GOT3 (cell line): ENCODE results near the gene RILPL2.
"Not testable (repeated sequence)": the region's sequence is repeated elsewhere in the genome, so short reads cannot be mapped to it uniquely, and the experiment has no call there.

ENCODE experiments used
- DNase-seq: peaks from one replicate; lab custom pipeline; 2025; ENCODE audit warnings: mixed read lengths; lab: John Stamatoyannopoulos, UW

RILPL2 gene

GRCh38 chr12:123449856-123450255 is 13.4 kb upstream of the RILPL2 start:
- DNase-seq = no peak

DNA sequence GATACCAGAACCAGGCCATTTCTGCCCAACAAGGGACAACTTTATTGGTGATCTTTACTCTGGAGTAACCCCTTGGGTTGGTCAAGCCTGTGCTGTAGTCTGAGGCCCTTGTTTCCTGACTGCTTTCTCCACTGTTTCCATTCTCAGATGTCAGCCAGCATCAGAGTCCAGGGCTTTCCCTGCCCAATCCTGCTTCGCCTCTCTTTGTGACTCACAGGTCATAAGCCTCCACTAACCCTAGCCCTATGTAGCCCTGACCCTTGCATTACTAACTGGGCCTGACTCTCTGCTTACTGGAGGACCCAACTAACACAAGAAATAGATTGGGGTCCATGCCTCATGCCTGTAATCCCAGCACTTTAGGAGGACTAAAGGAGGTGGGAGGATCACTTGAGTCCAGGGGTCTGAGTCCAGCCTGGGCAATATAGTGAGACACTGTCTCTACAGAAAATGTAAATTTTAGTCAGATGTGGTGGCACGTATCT is 12.8 kb upstream of the RILPL2 start:
- no peak for DNase-seq

GRCh38 chr12:123446333-123446713 is 9.8 kb upstream of the RILPL2 start:
- no peak for DNase-seq

GRCh38 chr12:123445388-123446332 is 9.2 kb upstream of the RILPL2 start:
- no peak for DNase-seq

- no peak for DNase-seq
These were observed 7.9 kb upstream of the RILPL2 start for GRCh38 chr12:123444092-123445026.

GRCh38 chr12:123442774-123443173 is 6.3 kb upstream of the RILPL2 start:
- no peak for DNase-seq

DNA sequence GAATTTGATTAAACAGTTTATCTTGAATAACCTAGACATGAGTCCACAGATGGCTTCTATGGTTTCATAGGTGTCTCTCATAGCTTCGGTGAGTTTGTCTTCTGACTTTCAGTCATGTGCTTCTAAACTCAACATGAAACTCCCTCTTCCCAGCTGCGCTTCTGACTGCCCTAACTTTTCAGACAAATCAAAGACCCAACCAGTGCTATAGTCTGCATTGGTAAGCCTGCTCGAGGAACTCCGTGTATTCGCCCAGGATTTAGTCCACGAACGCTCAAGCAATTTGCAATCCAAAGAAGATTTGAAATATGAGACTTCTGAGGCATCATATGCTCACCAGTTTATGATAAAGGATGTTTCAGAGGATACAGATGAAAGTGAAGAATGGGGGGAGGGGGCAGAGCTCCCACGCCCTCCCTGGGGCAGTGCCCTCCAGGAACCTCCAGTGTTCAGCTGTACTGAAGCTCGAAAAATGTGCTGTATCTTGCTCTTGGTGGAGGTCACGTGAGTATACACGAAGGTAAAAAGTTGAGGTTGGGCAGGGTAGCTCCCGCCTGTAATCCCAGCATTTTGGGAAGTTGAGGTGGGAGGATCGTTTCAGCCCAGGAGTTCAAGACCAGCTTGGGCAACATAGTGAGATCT is 5.2 kb upstream of the RILPL2 start:
- DNase-seq = no peak

GRCh38 chr12:123435636-123436016 is 858 bp downstream of the RILPL2 start:
- no peak for DNase-seq

- DNase-seq = no peak
These were observed 2.9 kb downstream of the RILPL2 start for GRCh38 chr12:123433615-123434014.

- DNase-seq = not testable (repeated sequence)
These were observed 4.3 kb downstream of the RILPL2 start for GRCh38 chr12:123431951-123432817.

- DNase-seq = not testable (repeated sequence)
These were observed 7.4 kb downstream of the RILPL2 start for GRCh38 chr12:123429101-123429500.

DNA sequence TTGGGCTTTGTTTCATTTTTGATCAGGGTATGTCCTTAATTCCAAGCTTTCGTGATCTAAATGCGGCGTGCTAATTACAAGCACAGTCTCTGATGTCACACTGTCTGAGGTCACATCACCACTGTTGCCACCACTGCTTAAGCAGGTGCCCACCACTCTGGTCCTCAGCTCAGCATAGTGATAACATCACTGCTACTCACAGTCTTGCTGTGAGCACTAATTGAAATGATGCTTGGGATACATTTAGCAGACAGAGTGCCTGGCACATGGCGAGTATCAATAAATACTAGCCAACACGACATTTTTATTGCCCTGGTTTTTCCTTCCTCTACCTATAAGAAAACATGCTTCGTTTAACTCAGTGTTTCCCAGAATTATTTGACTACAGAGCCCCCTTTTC is 7.9 kb downstream of the RILPL2 start:
- no peak for DNase-seq

DNA sequence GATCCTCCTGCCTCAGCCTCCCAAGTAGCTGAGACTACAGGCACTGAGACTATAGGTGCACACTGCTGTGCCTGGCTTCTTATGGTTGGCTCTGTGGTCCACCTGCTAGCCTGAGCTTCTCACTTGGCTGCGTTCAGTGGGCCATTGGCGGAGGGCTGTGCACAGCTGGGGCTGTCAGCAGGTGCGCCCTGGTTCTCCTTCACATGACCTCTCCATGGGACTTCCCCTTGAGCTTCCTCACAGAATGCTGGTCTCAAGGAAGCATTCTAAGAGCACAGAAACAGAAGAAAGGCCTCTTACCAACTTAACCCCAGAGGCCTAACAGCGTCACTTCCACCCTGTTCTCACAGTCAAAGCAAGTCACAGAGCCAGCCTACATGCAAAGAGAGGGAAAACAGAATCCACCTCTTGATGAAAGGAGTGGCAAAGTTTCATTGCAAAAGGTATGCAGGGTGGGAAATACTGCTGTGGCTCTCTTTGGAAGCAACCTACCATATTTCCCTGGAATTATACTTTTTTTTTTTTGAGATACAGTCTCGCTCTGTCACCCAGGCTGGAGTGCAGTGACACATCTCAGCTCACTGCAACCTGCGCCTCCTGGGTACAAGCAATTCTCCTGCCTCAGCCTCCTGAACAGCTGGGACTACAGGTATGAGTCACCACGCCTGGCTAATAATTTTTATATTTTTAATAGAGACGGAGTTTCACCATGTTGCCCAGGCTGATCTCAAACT is 9.3 kb downstream of the RILPL2 start:
- DNase-seq = no peak

DNA sequence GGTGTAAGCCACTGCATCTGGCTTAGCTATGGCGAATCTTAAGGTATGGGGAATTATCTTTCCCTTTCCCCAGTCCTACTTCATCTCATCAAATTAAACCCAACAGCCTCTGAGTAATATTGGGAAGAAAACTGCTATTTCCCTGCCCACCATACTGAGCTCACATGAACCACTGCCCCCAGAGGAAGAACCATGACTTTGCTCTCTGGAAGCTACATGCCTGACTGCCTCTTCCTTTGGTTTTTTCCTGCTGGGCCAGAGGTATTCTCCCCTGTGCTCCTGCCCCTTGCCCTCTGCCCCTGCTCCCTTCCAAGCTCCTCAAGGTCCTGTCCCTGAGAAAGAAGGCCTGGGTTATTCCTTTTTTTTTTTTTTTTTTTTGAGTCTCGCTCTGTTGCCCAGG is 15.2 kb downstream of the RILPL2 start:
- no peak for DNase-seq

DNA sequence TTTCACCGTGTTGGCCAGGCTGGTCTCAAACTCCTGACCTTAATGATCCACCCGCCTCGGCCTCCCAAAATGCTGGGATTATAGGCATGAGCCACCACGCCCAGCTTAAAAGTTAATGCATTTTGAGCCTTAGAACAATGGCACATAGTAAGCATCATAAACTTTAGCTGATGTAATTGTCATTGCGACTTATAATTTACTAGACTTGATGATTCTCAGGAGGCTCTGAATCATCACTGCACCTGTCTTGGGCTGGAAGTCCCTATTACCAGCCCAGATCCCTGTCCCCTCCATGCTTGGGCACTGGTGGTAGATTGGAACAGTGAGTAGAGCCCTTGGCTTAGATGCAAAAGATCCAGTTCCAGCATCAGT is 26.5 kb downstream of the RILPL2 start:
- no peak for DNase-seq

GRCh38 chr12:123409284-123410040 is 27.0 kb downstream of the RILPL2 start:
- not testable (repeated sequence) for DNase-seq

DNA sequence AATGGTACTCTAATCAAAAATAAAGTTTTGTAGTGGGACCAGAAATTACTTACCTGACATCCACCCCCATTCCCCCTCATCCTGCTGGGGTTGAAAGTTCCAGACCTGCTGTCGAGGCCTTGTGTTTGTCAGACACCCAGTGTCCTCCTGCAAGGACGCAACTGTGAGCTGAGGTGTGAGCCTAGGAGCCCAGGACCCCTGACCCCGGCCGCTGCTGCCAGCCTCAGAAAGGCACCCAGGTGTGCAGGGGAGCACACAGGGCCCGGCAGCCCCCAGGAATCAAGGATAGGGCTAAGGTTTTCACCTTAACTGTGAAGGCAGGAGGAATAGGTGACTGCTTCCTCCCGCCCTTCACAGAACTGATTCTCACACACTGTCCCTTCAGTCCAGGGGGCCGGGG is 27.9 kb downstream of the RILPL2 start:
- DNase-seq = not testable (repeated sequence)

- not testable (repeated sequence) for DNase-seq
These were observed 28.6 kb downstream of the RILPL2 start for GRCh38 chr12:123407934-123408333.

- not testable (repeated sequence) for DNase-seq
These were observed 29.2 kb downstream of the RILPL2 start for GRCh38 chr12:123407269-123407668.

DNA sequence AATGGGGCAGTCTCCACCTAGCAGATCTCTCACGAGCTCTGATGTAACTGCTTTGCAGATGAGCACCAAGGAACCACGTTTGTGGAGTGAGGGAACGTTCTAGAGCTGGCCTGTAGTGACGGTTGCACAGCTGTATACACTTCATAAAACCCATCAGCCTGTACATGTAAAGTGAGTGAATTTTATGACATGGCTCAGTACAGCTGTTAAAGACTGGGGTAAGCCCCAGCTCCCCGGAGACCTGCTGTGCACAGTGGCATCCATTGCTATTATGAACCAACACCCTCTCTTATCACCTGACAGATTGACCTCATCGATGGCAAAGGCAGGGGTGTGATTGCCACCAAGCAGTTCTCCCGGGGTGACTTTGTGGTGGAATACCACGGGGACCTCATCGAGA is 31.9 kb downstream of the RILPL2 start:
- DNase-seq = no peak
